ENCODE results near the gene TMEM126B. TPM values are rescaled to one million over a fixed set of nuclear protein-coding genes. Genes with fewer than 3 reads are reported as not detected.

Gene TMEM126B
- total RNA-seq, 1 experiment from 2014 or later = 30.5 TPM

DNA sequence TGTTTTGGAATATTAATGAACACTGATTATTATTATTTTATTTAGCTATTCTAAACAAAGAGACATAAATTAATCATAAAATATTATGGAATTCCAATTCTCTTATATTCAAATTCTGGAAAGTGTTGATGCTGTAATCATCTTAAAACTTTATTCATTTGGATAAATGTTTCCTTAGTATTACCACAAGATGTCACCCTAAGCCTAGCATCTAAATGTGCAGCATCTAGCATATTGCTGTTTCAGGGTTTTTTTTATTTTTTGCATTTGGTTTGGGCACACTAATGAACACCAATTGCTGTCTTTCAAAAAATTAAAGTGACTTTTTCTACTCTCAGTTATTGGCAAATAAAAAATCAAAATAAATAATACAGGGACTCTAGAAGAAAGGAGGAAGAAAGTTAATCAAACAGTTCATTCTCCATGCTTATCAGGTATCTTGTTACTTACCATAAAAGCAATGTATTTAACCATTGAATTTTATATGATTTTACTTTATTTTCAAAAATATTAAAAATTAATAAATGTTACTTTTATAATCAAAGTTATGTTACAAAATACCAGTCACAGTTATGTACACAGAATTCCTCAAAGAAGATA is 33.0 kb upstream of the TMEM126B start:
- Mint-ChIP-seq H3K9me3 (ENCODE audit: low read depth, unreplicated experiment) (no peaks in the 10 kb centered on the region), H3K27ac (ENCODE audit: unreplicated experiment) (no peak overlapping the region), H3K36me3 (ENCODE audit: insufficient read depth, unreplicated experiment) (no peaks in the 10 kb centered on the region), H3K4me3 (ENCODE audit: low read depth, unreplicated experiment) (no peak overlapping the region), H3K27me3 (ENCODE audit: unreplicated experiment) (no peaks in the 10 kb centered on the region), H3K4me1 (ENCODE audit: low read depth, unreplicated experiment) (no peaks in the 10 kb centered on the region)
- intact Hi-C loops (cut with micrococcal nuclease; ENCODE audit: unreplicated experiment) = loop anchor here (5.0 to 10.0 kb wide), 3 partner anchors 52 to 249 kb away; partner anchors contain the start of gene TMEM126A
- no peak for DNase-seq
- CTCF ChIA-PET = no interaction called here
- TF ChIP-seq, protein P1, sequence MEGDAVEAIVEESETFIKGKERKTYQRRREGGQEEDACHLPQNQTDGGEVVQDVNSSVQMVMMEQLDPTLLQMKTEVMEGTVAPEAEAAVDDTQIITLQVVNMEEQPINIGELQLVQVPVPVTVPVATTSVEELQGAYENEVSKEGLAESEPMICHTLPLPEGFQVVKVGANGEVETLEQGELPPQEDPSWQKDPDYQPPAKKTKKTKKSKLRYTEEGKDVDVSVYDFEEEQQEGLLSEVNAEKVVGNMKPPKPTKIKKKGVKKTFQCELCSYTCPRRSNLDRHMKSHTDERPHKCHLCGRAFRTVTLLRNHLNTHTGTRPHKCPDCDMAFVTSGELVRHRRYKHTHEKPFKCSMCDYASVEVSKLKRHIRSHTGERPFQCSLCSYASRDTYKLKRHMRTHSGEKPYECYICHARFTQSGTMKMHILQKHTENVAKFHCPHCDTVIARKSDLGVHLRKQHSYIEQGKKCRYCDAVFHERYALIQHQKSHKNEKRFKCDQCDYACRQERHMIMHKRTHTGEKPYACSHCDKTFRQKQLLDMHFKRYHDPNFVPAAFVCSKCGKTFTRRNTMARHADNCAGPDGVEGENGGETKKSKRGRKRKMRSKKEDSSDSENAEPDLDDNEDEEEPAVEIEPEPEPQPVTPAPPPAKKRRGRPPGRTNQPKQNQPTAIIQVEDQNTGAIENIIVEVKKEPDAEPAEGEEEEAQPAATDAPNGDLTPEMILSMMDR (IDR thresholded peaks at IDR 0.05; ENCODE audit: unreplicated experiment) = no peak
- BruUV-seq (replicated peaks) = no TSS peak

DNA sequence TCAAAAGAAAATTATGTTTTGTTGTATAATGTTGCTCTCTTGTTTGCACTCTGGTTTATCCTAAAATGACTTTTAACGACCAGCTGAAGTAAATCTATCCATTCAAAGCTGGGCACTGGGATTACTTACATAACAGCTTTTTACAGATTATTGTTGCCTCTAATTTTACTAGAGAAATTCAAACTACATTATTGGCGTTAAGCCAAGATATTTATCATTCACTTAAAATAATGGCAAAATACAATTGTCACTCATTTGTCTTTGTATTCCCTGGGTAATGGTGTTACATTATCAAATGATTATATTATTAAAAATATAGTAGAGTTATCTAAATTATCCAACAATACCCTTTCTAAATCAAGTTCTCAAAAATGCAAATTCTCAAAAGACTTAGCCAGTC is 31.5 kb upstream of the TMEM126B start:
- intact Hi-C loops (cut with micrococcal nuclease; ENCODE audit: unreplicated experiment) = loop anchor here (5.0 to 10.0 kb wide), 3 partner anchors 50 to 248 kb away; partner anchors contain the start of gene TMEM126A
- no peak overlapping the region for H3K27ac Mint-ChIP-seq (ENCODE audit: unreplicated experiment)
- H3K36me3 Mint-ChIP-seq (ENCODE audit: insufficient read depth, unreplicated experiment) = no peaks in the 10 kb centered on the region
- BruUV-seq (replicated peaks) = no TSS peak
- TF ChIP-seq, protein P1 (IDR thresholded peaks at IDR 0.05; ENCODE audit: unreplicated experiment) = no peak
- DNase-seq = no peak
- no peaks in the 10 kb centered on the region for H3K4me1 Mint-ChIP-seq (ENCODE audit: low read depth, unreplicated experiment)
- CTCF ChIA-PET = no interaction called here
- no peaks in the 10 kb centered on the region for H3K9me3 Mint-ChIP-seq (ENCODE audit: low read depth, unreplicated experiment)
- H3K4me3 Mint-ChIP-seq (ENCODE audit: low read depth, unreplicated experiment) = no peak overlapping the region
- no peaks in the 10 kb centered on the region for H3K27me3 Mint-ChIP-seq (ENCODE audit: unreplicated experiment)

DNA sequence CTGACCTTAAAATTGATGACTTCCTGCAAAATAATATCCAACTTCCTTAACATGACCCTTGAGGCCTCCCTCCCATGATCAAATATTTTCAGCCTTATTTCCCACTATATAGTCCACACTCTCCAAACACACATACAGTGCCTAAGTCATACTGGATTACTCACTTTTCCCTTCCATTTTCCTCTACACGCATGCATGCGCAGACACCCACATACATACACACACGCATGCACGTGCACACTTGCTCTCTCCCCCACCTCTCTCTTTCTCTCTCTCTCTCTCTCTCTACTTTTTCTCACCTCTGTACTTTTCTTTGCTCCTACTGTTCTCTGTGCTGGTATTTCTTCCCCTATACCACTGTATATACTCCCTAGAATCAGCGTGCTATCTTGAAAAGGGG is 29.3 kb upstream of the TMEM126B start:
- intact Hi-C loops (cut with micrococcal nuclease; ENCODE audit: unreplicated experiment) = loop anchor here (5.0 to 10.0 kb wide), 3 partner anchors 48 to 246 kb away; partner anchors contain the start of gene TMEM126A
- Mint-ChIP-seq H3K4me3 (ENCODE audit: low read depth, unreplicated experiment) (no peak overlapping the region), H3K27me3 (ENCODE audit: unreplicated experiment) (no peaks in the 10 kb centered on the region), H3K36me3 (ENCODE audit: insufficient read depth, unreplicated experiment) (no peaks in the 10 kb centered on the region), H3K4me1 (ENCODE audit: low read depth, unreplicated experiment) (no peaks in the 10 kb centered on the region), H3K27ac (ENCODE audit: unreplicated experiment) (no peak overlapping the region), H3K9me3 (ENCODE audit: low read depth, unreplicated experiment) (no peaks in the 10 kb centered on the region)
- BruUV-seq (replicated peaks) = no TSS peak
- TF ChIP-seq, protein P1 (IDR thresholded peaks at IDR 0.05; ENCODE audit: unreplicated experiment) = no peak
- CTCF ChIA-PET = interaction anchor here (0.7 kb wide), 1 partner anchor 11 kb away, joined by 3 read pairs; no protein-coding TSS in a partner anchor
- DNase-seq = no peak

DNA sequence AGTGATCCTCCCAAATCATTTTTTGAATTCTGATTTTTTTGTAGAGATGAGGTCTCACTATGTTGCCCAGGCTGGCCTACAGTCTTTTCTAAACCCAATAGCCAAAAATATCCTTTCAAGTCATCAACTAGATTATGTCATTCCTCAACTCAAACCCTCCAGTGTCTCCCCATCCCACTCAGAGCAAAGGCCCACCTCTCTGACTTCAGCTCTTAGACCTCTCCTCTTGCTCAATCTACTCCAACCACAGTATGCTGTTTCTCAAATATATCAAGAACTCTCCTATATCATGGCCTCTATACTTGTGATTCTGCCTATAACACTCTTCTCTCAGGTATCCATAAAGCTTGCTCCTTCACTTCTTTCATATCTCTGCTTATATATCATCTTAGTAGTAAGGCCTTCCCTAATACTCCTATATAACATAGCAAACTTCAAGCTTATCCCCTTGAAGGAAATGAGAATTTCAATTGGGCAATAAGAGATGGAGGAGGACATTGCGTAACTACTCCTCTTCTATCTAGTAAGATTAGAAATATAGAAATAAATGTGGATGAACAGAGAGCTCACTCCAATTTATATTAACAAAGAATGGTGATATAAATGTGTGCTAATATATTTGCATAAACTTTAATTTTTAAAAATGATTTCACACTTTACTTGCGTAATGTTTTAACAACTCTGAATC is 25.7 kb upstream of the TMEM126B start:
- Mint-ChIP-seq H3K27me3 (ENCODE audit: unreplicated experiment) (no peaks in the 10 kb centered on the region), H3K27ac (ENCODE audit: unreplicated experiment) (no peak overlapping the region), H3K36me3 (ENCODE audit: insufficient read depth, unreplicated experiment) (no peaks in the 10 kb centered on the region), H3K9me3 (ENCODE audit: low read depth, unreplicated experiment) (no peaks in the 10 kb centered on the region), H3K4me1 (ENCODE audit: low read depth, unreplicated experiment) (no peaks in the 10 kb centered on the region), H3K4me3 (ENCODE audit: low read depth, unreplicated experiment) (no peak overlapping the region)
- no TSS peak for BruUV-seq (replicated peaks)
- DNase-seq = no peak
- CTCF ChIA-PET = no interaction called here
- intact Hi-C loops (cut with micrococcal nuclease; ENCODE audit: unreplicated experiment) = no loop called here
- TF ChIP-seq, protein P1 (IDR thresholded peaks at IDR 0.05; ENCODE audit: unreplicated experiment) = no peak
